ENCODE data around the gene CELF1.

- TF ChIP-seq CTCF (IDR thresholded peaks at IDR 0.05) = no peak
- no peak for TF ChIP-seq POLR2A (IDR thresholded peaks at IDR 0.05)
- no peak for TF ChIP-seq POLR2AphosphoS5 (IDR thresholded peaks at IDR 0.05)
These were observed 135.2 kb downstream of the CELF1 start for GRCh38 chr11:47417712-47418111.

All from gastroesophageal sphincter (tissue), 3 donors.